NCI-H146 treated with DMSO at 0.1 percent for 48 hours (cell line): ENCODE measurements around the gene KIF3B.
"Not testable (repeated sequence)": the region's sequence is repeated elsewhere in the genome, so short reads cannot be mapped to it uniquely, and the experiment has no call there.

Source experiments
- DNase-seq: peaks from one replicate; lab custom pipeline; 2025; ENCODE audit not compliant: unreplicated experiment; lab: John Stamatoyannopoulos, UW

The KIF3B gene

GRCh38 chr20:32248043-32248442 is 29.4 kb upstream of the KIF3B start:
- DNase-seq = no peak

GRCh38 chr20:32249030-32249738 is 28.3 kb upstream of the KIF3B start:
- no peak for DNase-seq

GRCh38 chr20:32251470-32251869 is 26.0 kb upstream of the KIF3B start:
- no peak for DNase-seq

- DNase-seq = no peak
Observed at GRCh38 chr20:32252189-32252588, 25.3 kb upstream of the KIF3B start.

- DNase-seq = not testable (repeated sequence)
Observed at GRCh38 chr20:32260973-32261372, 16.5 kb upstream of the KIF3B start.

GRCh38 chr20:32261644-32262043 is 15.8 kb upstream of the KIF3B start:
- DNase-seq = no peak

GRCh38 chr20:32263398-32263954 is 14.0 kb upstream of the KIF3B start:
- peak; percentile 69 for DNase-seq

GRCh38 chr20:32271620-32272019 is 5.8 kb upstream of the KIF3B start:
- DNase-seq = no peak

GRCh38 chr20:32274359-32274758 is 3.1 kb upstream of the KIF3B start:
- no peak for DNase-seq

- DNase-seq = not testable (repeated sequence)
Observed at GRCh38 chr20:32275163-32275562, 2.3 kb upstream of the KIF3B start.

- no peak for DNase-seq
Observed at GRCh38 chr20:32278199-32278643, 770 bp downstream of the KIF3B start.

- DNase-seq = no peak
Observed at GRCh38 chr20:32281711-32282110, 4.3 kb downstream of the KIF3B start.

- DNase-seq = peak; percentile 78
Observed at GRCh38 chr20:32282461-32282860, 5.0 kb downstream of the KIF3B start.

GRCh38 chr20:32285082-32285620 is 7.7 kb downstream of the KIF3B start:
- no peak for DNase-seq

- DNase-seq = no peak
Observed at GRCh38 chr20:32285621-32286371, 8.3 kb downstream of the KIF3B start.

- no peak for DNase-seq
Observed at GRCh38 chr20:32287231-32287638, 9.8 kb downstream of the KIF3B start.

- DNase-seq = no peak
Observed at GRCh38 chr20:32288225-32288849, 10.9 kb downstream of the KIF3B start.

GRCh38 chr20:32289299-32289660 is 11.8 kb downstream of the KIF3B start:
- peak; percentile 73 for DNase-seq

GRCh38 chr20:32289661-32290431 is 12.4 kb downstream of the KIF3B start:
- DNase-seq = peak; percentile 77

GRCh38 chr20:32291166-32291565 is 13.7 kb downstream of the KIF3B start:
- no peak for DNase-seq

GRCh38 chr20:32292548-32292947 is 15.1 kb downstream of the KIF3B start:
- no peak for DNase-seq
